ENCODE results near the gene EEF1G.

- TF ChIP-seq CTCF (conservative IDR thresholded peaks at IDR 0.05) (no peak), EZH2 (IDR thresholded peaks at IDR 0.05; ENCODE audit: low read depth) (no peak)
Observed at GRCh38 chr11:62516736-62517371, 56.8 kb downstream of the EEF1G start.
